Bronchial epithelial cell (primary cell): ENCODE results near the gene TNFRSF1A. TPM values are rescaled to one million over a fixed set of nuclear protein-coding genes. Genes with fewer than 3 reads are reported as not detected.

Source experiments
- DNase-seq: peaks from one replicate; pipeline ENCODE4 v3.0.0-alpha.2; 2010; ENCODE audit warnings: low read depth
- FAIRE-seq: peaks from 2 replicates; lab custom pipeline; 2011; peaks lifted over from hg19 to GRCh38; lab: Jason Lieb, UNC
- H3K27me3 ChIP-seq: 2 replicates; pipeline ENCODE4 v1.5.1; 2011; ENCODE audit warnings: low read length; ENCODE audit not compliant: control insufficient read depth, insufficient read depth
- H3K36me3 ChIP-seq: 2 replicates; pipeline ENCODE4 v1.5.1; 2011; ENCODE audit warnings: low read length; ENCODE audit not compliant: control insufficient read depth, insufficient read depth
- H3K4me3 ChIP-seq: 2 replicates; pipeline ENCODE4 v1.5.1; 2011; ENCODE audit warnings: mild to moderate bottlenecking, low read depth, low read length, control low read depth
- total RNA-seq: library from RNA; depleted of rRNA; stranded (reverse); fragments of >200 nt; gene quantifications from 2 replicates; pipeline ENCODE4 v1.2.1, GENCODE V29; 2014
- TF ChIP-seq, protein P1 (sequence below): IDR thresholded peaks from 2 replicates; pipeline ENCODE4 v1.5.1; 2011; ENCODE audit warnings: mild to moderate bottlenecking, moderate library complexity, low read length, control low read depth, inconsistent platforms; ENCODE audit not compliant: insufficient read depth, severe bottlenecking

TNFRSF1A gene
- total RNA-seq, 1 donor from 2014 or later: 26.9 TPM

DNA sequence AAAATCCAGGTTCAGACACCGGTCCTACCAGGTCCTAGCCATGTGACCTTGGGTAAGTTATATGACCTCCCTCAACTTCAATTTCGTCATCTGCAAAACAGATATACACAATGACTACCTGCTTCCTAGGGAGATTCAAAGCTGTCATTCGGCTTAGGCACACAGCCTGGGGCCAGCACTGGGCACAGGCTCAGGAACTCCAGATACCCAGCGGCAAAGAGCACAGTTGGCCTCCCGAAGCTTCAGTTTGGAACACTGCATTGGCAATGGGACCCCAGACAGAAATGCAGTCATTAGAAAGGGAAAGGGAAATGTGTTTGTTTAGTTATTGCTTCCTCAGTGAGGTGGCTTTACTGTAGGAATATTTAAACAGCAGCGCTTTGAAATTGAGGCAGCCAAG, 20.0 kb downstream of the TNFRSF1A start:
- Histone ChIP-seq H3K4me3 (no peak overlapping the region), H3K27me3 (no peaks in the 10 kb centered on the region), H3K36me3 (peaks cover 5% of the 10 kb centered on the region)
- no peak for FAIRE-seq
- TF ChIP-seq, protein P1, sequence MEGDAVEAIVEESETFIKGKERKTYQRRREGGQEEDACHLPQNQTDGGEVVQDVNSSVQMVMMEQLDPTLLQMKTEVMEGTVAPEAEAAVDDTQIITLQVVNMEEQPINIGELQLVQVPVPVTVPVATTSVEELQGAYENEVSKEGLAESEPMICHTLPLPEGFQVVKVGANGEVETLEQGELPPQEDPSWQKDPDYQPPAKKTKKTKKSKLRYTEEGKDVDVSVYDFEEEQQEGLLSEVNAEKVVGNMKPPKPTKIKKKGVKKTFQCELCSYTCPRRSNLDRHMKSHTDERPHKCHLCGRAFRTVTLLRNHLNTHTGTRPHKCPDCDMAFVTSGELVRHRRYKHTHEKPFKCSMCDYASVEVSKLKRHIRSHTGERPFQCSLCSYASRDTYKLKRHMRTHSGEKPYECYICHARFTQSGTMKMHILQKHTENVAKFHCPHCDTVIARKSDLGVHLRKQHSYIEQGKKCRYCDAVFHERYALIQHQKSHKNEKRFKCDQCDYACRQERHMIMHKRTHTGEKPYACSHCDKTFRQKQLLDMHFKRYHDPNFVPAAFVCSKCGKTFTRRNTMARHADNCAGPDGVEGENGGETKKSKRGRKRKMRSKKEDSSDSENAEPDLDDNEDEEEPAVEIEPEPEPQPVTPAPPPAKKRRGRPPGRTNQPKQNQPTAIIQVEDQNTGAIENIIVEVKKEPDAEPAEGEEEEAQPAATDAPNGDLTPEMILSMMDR: no peak
- no peak for DNase-seq

DNA sequence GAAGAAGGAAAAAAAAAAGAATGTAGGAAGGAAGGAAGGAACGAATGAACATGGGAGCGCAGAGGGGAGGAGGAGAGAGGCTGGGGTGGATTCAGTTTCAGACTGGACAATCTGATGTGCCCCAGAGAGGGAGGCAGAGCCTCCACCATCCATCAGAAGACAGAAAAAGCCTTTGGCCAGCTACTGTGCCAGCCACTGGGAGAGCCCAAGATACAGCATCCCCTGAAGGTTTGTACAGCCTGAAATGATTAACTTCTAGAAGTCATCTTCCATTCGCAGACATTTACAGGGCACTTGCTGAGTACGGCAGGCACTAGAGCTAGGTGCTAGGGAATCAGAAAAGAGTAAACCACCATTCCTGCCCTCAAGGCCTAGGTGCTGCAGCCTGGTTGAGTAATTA, 22.4 kb downstream of the TNFRSF1A start:
- FAIRE-seq: no peak

GRCh38 chr12:6318440-6318879, 23.4 kb downstream of the TNFRSF1A start:
- H3K36me3 ChIP-seq: peaks cover 2% of the 10 kb centered on the region
- no peak overlapping the region for H3K4me3 ChIP-seq
- no peak for FAIRE-seq
- no peaks in the 10 kb centered on the region for H3K27me3 ChIP-seq
- TF ChIP-seq, protein P1: no peak
- no peak for DNase-seq

More for the DNA sequence above, 22.4 kb downstream of the TNFRSF1A start:
- Histone ChIP-seq H3K4me3 (no peak overlapping the region), H3K27me3 (no peaks in the 10 kb centered on the region), H3K36me3 (peaks cover 2% of the 10 kb centered on the region)
- TF ChIP-seq, protein P1: no peak
- no peak for DNase-seq

GRCh38 chr12:6317693-6318439, 24.0 kb downstream of the TNFRSF1A start:
- H3K4me3 ChIP-seq: no peak overlapping the region
- FAIRE-seq (no peak), DNase-seq (no peak)
- H3K27me3 ChIP-seq: no peaks in the 10 kb centered on the region
- H3K36me3 ChIP-seq: peaks cover 4% of the 10 kb centered on the region
- TF ChIP-seq, protein P1: no peak

GRCh38 chr12:6316921-6317692, 24.8 kb downstream of the TNFRSF1A start:
- TF ChIP-seq, protein P1: no peak
- H3K36me3 ChIP-seq: peaks cover 4% of the 10 kb centered on the region
- no peaks in the 10 kb centered on the region for H3K27me3 ChIP-seq
- FAIRE-seq (no peak), DNase-seq (no peak)
- no peak overlapping the region for H3K4me3 ChIP-seq
